ENCODE results near the gene IL1RN. TPM values are rescaled to one million over a fixed set of nuclear protein-coding genes. Genes with fewer than 3 reads are reported as not detected.
A peak's percentile ranks its signal among the peaks of the same experiment; 100 is the strongest.

Gene IL1RN
- total and polyA plus RNA-seq, 2 of the 13 experiments (the other 11 are each of a cell fraction or from before 2014, with no cell fraction given) = 21.2 to 101 TPM

DNA sequence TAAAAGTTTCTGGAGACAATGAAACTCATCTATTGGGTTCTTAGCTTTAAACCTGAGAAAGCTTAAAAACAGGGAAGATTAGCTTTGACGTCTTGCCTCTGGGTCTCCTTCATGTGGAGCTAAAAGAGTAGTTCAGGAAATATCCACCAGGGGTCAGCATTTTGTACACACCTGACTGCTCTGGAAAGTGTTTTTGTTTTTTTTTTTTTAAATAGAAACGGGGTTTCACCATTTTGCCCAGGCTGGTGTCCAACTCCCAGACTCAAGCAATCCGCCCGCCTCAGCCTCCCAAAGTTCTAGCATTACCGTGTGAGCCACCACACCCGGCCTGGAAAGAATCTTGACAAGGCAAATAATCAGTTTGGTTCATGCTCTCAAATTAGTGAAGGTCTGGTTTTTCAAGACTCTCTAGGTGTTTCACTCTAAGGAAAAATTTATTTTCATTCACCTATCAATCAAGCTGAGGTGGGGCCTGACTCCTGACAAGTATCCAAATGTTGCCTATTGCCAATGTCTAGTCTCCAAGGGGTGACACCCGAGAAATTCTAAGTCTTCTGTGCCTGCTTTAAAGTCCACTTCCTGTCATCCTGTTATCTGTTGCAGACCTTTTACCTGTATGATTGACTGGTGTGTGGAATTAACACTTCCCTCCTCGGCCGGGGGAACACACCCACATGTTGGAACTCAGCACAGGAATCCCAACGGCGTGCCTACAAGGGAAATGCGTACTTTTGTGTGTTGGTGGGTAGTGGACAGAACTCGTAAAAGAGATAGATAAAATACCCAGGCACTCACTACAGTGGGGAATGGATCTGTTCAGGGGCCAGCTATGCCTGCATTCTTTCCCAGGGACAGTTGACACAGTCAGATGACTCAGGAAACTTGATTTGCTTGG, 11.3 kb downstream of the IL1RN start (continued):
- TF ChIP-seq ZBTB7B (CRISPR knock-in tag; IDR thresholded peaks at IDR 0.05) = no peak
- no peak for TF ChIP-seq KLF9 (CRISPR knock-in tag; IDR thresholded peaks at IDR 0.05; ENCODE audit: low read depth)
- TF ChIP-seq IRF2 (CRISPR knock-in tag; IDR thresholded peaks at IDR 0.05) = no peak
- TF ChIP-seq HOXA3 (CRISPR knock-in tag; IDR thresholded peaks at IDR 0.05) = no peak; the same call in 1 of the 2 replicates
- no peak for TF ChIP-seq ZNF225 (CRISPR knock-in tag; IDR thresholded peaks at IDR 0.05)
- TF ChIP-seq ZKSCAN1 (IDR thresholded peaks at IDR 0.05; ENCODE audit: low read length) = no peak
- TF ChIP-seq FLYWCH1 (CRISPR knock-in tag; IDR thresholded peaks at IDR 0.05) = no peak
- no peak for TF ChIP-seq ZNF101 (CRISPR knock-in tag; IDR thresholded peaks at IDR 0.05; ENCODE audit: borderline replicate concordance, low read depth)
- TF ChIP-seq ZNF629 (CRISPR knock-in tag; conservative IDR thresholded peaks at IDR 0.05) = no peak
- no peak for TF ChIP-seq ZNF318 (CRISPR knock-in tag; IDR thresholded peaks at IDR 0.05)
- TF ChIP-seq, protein P1, sequence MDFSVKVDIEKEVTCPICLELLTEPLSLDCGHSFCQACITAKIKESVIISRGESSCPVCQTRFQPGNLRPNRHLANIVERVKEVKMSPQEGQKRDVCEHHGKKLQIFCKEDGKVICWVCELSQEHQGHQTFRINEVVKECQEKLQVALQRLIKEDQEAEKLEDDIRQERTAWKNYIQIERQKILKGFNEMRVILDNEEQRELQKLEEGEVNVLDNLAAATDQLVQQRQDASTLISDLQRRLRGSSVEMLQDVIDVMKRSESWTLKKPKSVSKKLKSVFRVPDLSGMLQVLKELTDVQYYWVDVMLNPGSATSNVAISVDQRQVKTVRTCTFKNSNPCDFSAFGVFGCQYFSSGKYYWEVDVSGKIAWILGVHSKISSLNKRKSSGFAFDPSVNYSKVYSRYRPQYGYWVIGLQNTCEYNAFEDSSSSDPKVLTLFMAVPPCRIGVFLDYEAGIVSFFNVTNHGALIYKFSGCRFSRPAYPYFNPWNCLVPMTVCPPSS (IDR thresholded peaks at IDR 0.05) = no peak
- TF ChIP-seq, protein P2, sequence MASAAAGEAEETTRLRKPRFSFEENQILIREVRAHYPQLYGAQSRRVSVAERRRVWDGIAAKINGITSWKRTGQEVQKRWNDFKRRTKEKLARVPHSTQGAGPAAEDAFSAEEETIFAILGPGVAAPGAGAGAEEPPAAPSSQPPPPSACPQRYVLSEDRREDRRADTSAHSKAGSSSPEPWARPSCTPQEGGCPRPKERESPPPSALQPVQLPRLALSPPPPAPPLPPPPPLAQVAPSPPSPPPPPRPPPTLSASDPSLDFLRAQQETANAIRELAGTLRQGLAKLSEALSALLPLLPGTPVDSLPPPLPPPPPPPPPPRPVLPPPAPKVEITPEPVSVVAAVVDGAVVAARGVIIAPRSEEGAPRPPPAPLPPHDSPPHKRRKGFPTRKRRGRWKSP (CRISPR knock-in tag; IDR thresholded peaks at IDR 0.05) = no peak
- TF ChIP-seq IKZF4 (CRISPR knock-in tag; IDR thresholded peaks at IDR 0.05; ENCODE audit: borderline replicate concordance, low read depth, not compliant biosample characterization) = no peak
- no peak for TF ChIP-seq IRF9 (CRISPR knock-in tag; IDR thresholded peaks at IDR 0.05; ENCODE audit: borderline replicate concordance)
- no peak for TF ChIP-seq SRSF4 (IDR thresholded peaks at IDR 0.05; ENCODE audit: low read depth, low read length, poor library complexity, severe bottlenecking)
- no peak for TF ChIP-seq AHR (CRISPR knock-in tag; IDR thresholded peaks at IDR 0.05)
- TF ChIP-seq KAT7 (CRISPR knock-in tag; IDR thresholded peaks at IDR 0.05; ENCODE audit: borderline replicate concordance) = peak; percentile 46; the same call in 1 of the 2 replicates
- TF ChIP-seq ETV6 (CRISPR knock-in tag; conservative IDR thresholded peaks at IDR 0.05) = no peak
